GM12878 (cell line): ENCODE results near the gene ARHGAP22. TPM values are rescaled to one million over a fixed set of nuclear protein-coding genes. Genes with fewer than 3 reads are reported as not detected.

ENCODE experiments used
- BCL11A ChIP-seq: IDR thresholded peaks from 2 replicates; pipeline ENCODE4 v1.6.1; 2011; ENCODE audit warnings: low read depth, low read length
- CEBPZ ChIP-seq: fragments of 150-350 bp; IDR thresholded peaks from 2 replicates; pipeline ENCODE4 v1.6.1; 2016; ENCODE audit warnings: low read depth, low read length
- CREM ChIP-seq: IDR thresholded peaks from 2 replicates; pipeline ENCODE4 v1.6.1; 2014; ENCODE audit warnings: antibody characterized with exemption, low read depth
- NFIC ChIP-seq: IDR thresholded peaks from 2 replicates; pipeline ENCODE4 v1.6.1; 2012; ENCODE audit warnings: low read depth, mild to moderate bottlenecking, inconsistent platforms, low read length, moderate library complexity
- RB1 ChIP-seq: fragments of 450-650 bp; formaldehyde crosslinking; IDR thresholded peaks from 2 replicates; pipeline ENCODE4 v1.6.1; 2017; ENCODE audit warnings: mild to moderate bottlenecking, borderline replicate concordance
- ZNF274 ChIP-seq: IDR thresholded peaks from one replicate; pipeline ENCODE4 v1.8.0; 2011; ENCODE audit not compliant: insufficient read length, insufficient read depth
- polyA plus RNA-seq, 11 experiments: library from polyadenylated mRNA; depleted of rRNA in 4 of 11; unstranded in 6 of 11; stranded (reverse) in 5 of 11; fragments of >200 nt; fragmentation: Nextera tagmentation in 4 of 11; fragmentation: Illumina TruSeq in 1 of 11; extraction: Ambion mirVana in 4 of 11; extraction: Trizol in 1 of 11; gene quantifications; 1 replicate in 1 of 11; 2 replicates in 10 of 11; pipeline versions ENCODE4 v1.2.1 to v1.2.3, GENCODE V29; 2011 to 2016; ENCODE audit warnings: inconsistent platforms in 2 of 11, missing spikeins in 2 of 11, low read depth in 1 of 11
- total RNA-seq, 4 experiments: library from RNA; depleted of rRNA in 3 of 4; stranded (reverse); fragments of >200 nt in 3 of 4; fragmentation: Illumina TruSeq in 1 of 4; extraction: Trizol in 1 of 4; gene quantifications; 2 replicates each; pipeline versions ENCODE4 v1.2.1 to v1.2.3, GENCODE V29; 2013 to 2021
- TF ChIP-seq, protein P1 (sequence below): fragments of 450-650 bp; formaldehyde crosslinking; IDR thresholded peaks from 2 replicates; pipeline ENCODE4 v1.5.0; 2022; ENCODE audit warnings: mild to moderate bottlenecking, missing genetic modification characterization

The ARHGAP22 gene
- total and polyA plus RNA-seq, 10 of the 15 experiments (the other 5 are each of a cell fraction or from before 2014, with no cell fraction given): 0.07 to 0.61 (median 0.18) TPM; not detected in 5

DNA sequence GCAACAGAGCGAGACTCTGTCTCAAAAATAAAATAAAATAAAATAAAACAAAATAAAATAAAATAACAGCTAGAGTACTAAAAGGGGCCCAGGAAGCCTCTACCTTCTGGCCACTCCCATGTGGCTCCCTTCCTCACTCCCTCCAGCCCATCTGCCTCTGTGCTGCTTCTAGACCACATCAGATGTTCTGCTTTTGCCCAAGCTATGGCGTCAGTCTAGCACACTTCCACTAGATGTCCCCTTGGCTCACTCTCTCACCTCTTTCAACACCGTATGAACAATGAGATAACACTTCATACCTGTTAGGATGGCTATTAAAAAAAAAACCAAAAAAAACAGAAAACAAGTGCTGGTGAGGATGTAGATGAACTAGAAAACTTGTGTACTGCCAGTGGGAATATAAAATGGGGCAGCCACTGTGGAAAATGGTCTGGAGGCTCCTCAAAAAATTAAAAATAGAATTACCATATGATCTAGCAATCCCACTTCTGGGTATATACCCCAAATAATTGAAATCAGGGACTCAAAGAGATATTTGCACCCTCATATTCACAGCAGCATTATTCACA lies 132.3 kb downstream of the ARHGAP22 start (continued):
- TF ChIP-seq CEBPZ: no peak
- TF ChIP-seq, protein P1, sequence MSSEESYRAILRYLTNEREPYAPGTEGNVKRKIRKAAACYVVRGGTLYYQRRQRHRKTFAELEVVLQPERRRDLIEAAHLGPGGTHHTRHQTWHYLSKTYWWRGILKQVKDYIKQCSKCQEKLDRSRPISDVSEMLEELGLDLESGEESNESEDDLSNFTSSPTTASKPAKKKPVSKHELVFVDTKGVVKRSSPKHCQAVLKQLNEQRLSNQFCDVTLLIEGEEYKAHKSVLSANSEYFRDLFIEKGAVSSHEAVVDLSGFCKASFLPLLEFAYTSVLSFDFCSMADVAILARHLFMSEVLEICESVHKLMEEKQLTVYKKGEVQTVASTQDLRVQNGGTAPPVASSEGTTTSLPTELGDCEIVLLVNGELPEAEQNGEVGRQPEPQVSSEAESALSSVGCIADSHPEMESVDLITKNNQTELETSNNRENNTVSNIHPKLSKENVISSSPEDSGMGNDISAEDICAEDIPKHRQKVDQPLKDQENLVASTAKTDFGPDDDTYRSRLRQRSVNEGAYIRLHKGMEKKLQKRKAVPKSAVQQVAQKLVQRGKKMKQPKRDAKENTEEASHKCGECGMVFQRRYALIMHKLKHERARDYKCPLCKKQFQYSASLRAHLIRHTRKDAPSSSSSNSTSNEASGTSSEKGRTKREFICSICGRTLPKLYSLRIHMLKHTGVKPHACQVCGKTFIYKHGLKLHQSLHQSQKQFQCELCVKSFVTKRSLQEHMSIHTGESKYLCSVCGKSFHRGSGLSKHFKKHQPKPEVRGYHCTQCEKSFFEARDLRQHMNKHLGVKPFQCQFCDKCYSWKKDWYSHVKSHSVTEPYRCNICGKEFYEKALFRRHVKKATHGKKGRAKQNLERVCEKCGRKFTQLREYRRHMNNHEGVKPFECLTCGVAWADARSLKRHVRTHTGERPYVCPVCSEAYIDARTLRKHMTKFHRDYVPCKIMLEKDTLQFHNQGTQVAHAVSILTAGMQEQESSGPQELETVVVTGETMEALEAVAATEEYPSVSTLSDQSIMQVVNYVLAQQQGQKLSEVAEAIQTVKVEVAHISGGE (CRISPR knock-in tag): no peak
- TF ChIP-seq RB1: no peak
- TF ChIP-seq BCL11A: no peak
- no peak for TF ChIP-seq ZNF274
- TF ChIP-seq CREM: no peak
- no peak for TF ChIP-seq NFIC
